HG02798 (cell line): ENCODE measurements around the gene ATG10.
"Not testable (repeated sequence)": the region's sequence is repeated elsewhere in the genome, so short reads cannot be mapped to it uniquely, and the experiment has no call there.

Experiments
- ATAC-seq: cut with Tn5 transposase; IDR thresholded peaks from one replicate; pipeline ENCODE4 v1.9.1; 2021; ENCODE audit warnings: mild to moderate bottlenecking; ENCODE audit not compliant: unreplicated experiment, poor library complexity

ATG10 gene

DNA sequence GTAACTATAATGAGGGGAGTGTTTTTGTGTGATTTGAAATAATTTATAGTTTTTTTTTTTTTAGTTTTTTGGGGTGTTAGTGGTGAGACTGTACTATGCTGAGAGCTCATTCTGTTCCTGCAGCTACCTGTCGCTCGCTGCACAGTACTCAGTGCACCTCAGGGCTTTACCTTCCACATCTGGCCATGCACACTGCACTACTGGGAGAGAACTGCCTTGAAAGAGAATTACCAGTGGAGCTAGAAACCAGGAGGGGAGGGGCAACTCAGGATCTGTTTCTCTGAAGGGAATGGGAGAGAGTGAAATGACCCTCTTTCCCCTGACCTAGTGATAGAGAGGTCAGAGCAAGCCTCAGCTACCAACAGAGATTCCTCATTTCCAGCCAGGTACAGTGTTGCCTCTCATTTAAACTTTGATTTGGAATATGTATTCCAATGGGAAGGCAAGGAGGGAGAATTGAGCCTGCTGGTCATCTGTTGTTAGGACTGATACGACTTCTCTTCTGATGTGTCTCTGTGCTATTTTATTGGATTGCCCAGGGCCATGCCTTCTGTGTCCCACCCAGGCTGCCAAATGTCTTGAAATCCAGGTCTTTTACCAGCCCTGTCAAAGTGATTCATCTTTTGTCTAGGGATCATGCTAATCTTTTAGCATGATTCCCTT, 8.9 kb downstream of the ATG10 start:
- ATAC-seq = no peak

DNA sequence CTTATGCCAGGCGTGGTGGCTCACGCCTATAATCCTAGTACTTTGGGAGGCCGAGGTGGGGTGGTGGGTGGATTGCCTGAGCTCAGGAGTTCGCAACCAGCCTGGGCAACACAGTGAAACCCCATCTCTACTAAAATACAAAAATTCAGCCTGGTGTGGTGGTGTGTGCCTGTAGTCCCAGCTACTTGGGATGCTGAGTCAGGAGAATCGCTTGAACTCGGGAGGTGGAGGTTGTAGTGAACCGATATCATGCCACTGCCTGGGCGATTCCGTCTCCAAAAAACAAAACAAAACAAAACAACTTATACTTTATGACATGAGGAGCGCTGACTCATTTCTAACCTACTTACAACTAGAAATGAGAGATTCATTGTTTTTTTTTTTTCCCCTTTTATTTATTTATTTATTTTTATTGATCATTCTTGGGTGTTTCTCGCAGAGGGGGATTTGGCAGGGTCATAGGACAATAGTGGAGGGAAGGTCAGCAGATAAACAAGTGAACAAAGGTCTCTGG, 10.4 kb downstream of the ATG10 start:
- ATAC-seq = not testable (repeated sequence)

DNA sequence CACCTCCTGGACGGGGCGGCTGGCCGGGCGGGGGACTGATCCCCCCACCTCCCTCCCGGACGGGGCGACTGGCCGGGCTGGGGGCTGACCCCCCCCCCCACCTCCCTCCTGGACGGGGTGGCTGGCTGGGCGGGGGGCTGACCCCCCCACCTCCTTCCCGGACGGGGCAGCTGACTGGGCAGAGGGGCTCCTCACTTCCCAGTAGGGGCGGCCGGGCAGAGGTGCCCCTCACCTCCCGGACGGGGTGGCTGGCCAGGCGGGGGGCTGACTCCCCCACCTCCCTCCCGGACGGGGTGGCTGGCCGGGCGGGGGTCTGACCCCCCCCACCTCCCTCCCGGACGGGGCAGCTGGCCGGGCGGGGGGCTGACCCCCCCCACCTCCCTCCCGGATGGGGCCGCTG, 11.3 kb downstream of the ATG10 start:
- ATAC-seq = not testable (repeated sequence)

DNA sequence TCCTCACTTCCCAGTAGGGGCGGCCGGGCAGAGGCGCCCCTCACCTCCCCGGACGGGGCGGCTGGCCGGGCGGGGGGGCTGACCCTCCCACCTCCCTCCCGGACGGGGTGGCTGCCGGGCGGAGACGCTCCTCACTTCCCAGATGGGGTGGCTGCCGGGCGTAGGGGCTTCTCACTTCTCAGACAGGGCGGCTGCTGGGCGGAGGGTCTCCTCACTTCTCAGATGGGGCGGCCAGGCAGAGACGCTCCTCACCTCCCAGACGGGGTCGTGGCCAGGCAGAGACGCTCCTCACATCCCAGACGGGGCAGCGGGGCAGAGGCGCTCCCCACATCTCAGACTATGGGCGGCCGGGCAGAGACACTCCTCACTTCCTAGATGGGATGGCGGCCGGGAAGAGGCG, 11.7 kb downstream of the ATG10 start:
- not testable (repeated sequence) for ATAC-seq

DNA sequence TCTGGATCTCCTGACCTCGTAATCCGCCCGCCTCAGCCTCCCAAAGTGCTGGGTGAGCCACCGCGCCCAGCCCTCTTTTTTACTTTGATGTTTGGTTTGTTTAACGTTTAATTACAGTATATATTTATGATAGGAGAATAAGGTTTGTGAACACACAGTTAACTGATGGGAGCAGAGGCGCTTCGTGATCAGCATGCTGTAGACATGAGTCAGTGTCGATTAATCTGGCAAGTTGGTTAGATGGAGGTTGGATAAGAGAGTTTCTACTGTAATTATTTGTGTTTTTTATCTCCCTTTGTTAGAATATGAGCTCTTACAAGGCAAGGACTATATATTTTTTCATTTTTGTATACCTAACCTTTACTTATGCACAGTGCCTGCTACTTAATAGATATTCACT, 14.3 kb downstream of the ATG10 start:
- ATAC-seq = no peak

DNA sequence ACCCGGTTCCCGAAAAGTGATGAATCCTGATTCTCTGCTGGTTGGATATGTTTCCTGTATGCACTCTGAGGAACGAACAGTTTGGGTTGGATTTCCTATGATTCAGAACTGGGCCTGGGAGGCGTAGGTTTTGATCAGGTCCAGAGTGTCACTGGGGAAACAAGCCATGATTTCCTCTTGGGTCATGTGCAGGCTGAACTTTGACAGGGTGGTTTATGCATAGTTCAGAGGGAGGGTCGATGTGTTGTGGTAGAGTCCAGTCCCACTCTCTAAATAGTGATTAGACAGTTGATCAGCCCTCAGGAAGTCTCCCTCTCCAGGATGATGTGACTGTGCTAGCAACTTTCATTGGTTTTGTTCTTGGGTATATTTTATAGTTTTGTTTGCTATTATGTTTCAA, 17.4 kb downstream of the ATG10 start:
- no peak for ATAC-seq

DNA sequence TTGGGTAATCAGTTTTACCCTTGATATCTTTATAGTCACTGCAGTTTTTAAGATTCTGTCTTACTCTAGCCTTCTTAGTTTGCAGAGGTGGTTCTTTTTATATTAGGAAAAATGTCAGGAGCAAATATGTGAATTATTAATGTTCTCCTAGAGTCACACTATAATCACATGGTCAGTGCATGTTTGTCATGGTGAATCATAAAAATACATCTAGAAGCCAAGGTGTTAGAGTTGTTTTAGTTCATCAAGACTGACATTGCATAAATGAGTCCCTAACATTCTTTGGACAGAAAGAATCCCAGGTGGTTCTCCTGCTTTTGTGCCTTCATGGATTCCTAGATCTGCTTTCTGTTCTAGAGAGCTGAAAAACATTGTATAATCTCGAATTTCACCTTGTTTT, 22.9 kb downstream of the ATG10 start:
- ATAC-seq = no peak

DNA sequence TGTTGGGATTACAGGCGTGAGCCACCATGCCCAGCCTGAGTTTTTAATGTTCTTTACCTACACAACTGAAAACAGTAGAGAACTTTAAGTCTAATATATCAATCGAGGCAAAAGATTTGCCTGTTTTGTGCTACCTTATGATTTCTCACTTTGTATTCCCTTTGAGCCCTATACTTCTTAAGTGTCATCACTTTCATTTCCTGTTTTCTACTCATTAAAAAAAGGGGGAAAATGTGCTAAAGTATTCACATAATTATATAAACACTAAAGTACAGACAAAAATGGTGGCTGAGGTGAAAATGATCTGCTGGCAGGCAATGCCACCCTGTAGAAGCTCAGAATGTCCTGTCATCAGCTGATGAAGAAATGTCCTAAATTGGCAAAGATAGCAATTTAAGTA, 23.6 kb downstream of the ATG10 start:
- no peak for ATAC-seq

DNA sequence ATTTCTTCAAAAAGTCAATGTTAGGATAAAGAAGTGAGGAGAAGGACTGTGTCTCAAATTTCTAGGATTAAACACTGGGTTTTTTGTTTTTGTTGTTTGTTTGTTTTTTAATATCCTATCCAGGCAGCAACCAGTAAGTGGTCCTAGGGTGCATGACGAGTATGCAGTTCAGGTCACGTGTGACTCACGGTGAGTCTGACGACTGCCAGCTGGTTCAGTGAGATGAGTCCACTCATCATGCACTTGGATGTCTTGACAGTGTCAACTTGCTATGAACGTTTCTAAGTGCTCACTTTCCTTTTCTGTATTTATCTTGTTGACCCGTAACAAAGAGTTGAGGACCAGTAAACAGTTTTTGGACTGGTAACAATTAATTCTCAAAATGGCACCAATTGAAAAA, 32.7 kb downstream of the ATG10 start:
- no peak for ATAC-seq

DNA sequence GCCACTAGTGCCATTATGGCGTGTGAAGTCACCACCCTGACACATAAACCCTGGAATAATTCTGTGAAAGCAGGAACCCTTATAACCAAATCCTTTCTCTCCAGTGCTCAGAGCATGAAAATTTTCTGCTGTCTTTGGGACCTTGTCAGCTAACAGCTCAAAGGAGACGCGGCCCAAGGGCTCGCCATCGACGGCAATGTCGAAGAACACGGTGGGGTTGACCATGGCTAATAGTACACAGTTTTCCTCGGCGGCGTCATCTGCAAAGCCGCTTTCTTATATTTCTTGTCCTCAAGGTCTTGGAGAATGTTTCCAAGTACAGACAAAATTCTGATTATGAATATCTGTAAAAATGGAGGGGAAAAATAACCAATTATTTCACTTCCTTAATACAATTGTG, 38.0 kb downstream of the ATG10 start:
- not testable (repeated sequence) for ATAC-seq

DNA sequence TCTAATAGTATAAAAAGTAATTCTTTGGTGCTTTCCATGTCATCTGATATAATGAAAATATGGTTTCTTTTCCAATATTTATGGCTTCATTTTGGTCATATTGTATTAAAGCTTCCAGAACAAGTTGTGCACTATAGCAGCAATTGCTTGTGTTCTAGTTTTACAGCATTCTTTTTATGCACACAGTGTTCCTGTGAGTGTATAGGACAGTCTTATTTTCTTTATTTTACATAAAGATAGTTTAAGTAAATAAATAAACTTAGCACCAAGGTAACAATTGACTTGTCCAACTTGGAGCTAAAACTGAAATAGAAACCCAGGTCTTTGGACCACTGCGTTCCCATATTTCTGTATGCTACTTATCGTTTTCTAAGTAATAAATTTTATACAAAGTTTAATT, 38.9 kb downstream of the ATG10 start:
- ATAC-seq = no peak

DNA sequence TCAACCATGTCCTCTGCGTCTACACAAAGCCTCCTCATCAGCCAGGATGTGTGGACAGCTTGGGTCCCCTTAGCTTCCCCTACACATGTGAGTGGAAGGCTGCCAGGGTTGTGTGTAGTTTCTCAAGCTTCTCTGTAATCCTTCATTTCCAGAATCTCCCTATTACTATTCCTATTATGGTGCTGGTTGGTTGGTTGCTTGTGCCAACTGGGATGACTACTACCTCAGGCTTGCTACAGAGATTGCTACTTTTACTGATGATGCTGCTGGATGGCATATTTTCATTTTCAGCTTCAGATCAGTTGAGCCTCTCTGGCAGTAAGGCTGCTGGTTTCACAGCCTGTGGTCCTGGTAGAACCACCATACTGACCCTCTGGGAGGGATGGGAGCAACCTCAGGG, 39.9 kb downstream of the ATG10 start:
- no peak for ATAC-seq

DNA sequence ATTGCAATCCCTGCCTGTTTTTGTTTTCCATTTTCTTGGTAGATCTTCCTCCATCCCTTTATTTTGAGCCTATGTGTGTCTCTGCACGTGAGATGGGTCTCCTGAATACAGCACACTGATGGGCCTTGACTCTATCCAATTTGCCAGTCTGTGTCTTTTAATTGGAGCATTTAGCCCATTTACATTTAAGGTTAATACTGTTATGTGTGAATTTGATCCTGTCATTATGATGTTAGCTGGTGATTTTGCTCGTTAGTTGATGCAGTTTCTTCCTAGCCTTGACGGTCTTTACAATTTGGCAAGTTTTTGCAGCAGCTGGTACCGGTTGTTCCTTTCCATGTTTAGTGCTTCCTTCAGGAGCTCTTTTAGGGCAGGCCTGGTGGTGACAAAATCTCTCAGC, 42.8 kb downstream of the ATG10 start:
- ATAC-seq = not testable (repeated sequence)

DNA sequence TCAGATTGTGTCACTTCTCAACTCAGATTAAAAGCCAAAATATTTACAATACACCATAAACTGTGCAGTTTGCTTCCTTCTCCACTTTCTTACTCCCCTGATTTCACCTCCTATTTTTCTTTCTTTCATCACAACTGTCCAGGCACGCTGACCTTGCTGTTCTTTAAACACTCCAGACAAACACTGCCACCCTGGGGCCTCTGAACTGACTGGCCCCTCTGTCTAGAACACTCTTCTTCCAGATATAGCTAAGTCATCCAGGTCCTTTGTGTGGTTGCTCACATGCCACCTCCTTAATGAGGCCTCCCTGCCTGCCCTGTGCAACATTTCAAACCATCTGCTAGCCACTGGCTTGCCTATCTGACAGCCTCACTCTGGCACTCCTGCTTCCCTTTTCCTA, 46.6 kb downstream of the ATG10 start:
- no peak for ATAC-seq

DNA sequence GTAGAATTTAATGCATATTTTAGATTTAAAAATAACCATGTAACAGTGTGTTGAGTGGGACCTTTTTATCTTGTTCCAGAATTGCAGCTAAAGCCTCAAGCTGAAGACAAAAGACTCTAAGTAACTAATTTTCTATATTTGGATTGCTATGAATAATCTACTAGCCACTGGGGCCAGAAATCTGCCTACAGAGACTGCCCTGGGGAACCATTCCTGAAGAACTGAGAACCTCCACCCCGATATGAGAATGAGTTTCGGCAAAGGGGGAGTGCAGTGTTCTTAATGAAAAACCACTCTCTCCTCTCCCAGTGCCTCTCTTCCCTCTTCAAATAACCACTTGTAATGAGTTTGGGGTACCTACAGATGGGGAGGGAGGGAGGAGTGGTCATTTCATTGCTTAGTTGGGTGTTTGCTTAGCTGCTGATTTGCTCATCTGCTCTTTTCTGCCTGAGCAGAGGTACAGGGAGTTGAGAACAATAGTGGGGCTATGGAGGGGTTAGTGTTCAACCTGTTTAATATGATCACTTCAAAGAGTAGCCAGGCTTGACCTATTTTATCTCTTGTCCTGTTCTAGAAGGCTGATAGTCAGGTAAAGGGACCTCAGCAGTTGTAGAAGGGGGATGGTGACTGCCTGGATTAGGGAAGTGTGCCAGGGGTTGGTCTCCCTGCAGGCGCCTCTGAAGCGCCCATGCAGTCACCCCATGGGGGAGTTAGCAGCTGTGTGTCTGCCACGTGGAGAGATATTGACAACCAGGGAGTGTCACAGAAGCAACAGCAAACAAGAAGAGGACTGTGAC, 47.7 kb downstream of the ATG10 start:
- ATAC-seq = no peak

DNA sequence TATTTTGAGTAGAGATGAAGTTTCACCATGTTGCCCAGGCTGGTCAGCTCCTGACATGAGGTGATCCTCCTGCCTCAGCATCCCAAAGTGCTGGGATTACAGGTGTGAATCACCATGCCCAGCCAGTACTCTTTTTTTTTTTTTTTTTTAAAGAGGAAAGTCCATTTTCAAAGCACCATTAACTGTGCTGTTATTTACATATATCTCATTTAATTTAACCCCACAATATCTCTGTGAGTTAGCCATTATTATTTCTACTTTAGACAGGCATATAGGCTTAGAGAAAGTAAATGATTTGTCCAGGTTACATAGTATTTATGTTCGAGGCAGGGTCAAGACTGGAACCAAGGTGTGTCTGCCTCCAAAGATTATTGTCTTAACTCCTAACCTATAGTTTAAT, 50.7 kb downstream of the ATG10 start:
- ATAC-seq = no peak

DNA sequence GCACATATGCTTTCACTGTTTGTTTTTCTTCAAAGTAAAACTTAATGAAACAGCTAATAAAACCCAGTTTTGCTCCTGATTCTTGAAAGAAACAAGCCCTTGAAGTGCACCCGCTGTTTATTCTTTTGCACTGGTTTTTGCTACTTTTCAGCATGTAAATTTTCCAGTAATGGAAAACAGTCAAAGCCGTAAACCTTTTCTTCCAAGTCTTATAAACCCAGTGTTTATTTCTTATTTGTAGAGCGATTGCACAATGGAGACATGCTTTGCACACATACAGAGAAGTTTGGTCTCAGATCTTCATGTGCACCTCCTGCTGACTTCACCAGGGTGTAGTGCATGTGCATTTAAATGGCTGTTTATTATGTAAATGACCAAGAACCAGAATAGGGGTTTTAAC, 51.8 kb downstream of the ATG10 start:
- no peak for ATAC-seq

DNA sequence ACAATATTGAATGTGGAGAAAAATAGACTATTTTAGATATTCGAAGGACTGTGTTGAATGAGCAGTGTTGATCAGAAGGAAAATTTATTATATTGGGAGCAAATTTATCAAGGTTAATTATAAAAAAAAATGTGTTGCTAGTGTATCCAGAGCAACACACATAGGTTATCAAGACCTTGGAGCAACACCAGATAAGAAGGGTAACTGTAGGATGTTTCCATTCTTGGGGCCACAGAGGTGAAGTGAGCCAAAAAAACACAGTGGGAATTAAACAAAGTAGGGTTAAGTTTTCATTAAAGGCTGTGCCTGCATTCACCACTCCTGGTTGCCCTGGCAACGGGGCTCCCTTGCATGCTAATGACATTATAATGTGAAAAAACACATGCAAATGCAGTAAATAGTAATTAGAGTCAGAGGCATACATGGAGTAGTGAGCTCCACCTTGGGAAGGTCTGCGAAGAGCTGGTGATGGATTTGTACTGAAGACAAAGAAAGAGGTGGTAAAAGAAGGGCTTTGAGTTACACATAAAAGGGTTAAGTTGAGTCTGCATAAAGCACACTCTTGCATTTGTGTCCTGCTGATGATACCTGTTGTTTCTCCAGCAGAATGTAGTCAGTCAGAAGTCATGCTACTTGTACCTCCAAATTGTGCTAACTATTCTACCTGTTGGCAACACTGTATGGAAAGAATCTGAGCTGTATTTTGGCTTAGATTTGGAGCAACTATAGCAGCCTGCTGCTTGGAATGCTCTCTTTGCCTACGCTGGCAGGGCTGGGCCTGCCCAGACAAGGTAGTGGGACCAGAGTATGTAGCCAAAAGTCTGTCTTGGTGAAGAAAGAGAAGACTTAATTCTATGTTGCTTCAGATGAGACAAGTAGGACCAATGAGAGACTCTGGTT, 59.6 kb downstream of the ATG10 start:
- ATAC-seq = no peak

DNA sequence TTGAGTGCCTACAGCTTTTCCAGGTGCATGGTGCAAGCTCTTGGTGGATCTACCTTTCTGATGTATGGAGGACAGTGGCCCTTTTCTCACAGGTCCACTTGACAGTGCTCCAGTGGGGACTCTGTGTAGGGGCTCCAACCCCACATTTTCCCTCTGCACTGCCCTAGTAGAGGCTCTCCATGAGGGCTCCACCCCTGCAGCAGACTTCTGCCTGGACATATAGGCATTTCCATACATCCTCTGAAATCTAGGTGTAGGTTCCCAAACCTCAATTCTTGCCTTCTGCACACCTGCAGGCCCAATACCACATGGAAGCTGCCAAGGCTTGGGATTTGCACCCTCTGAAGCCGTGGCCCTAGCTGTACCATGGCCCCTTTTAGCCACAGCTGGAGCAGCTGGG, 71.1 kb downstream of the ATG10 start:
- ATAC-seq = not testable (repeated sequence)

DNA sequence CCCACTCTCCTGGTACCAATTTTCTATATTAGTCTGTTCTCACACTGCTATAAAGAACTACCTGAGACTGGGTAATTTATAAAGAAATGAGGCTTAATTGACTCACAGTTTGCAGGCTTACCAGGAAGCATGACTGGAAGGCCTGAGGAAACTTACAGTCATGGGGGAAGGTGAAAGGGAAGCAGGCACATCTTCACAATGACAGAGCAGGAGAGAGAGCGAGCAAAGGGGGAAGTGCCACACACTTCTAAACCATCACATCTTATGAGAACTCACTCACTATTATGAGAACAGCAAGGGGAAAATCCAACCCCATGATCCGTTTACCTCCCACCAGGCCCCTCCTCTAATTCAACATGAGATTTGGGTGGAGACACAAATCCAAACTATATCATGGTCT, 72.2 kb downstream of the ATG10 start:
- ATAC-seq = no peak
